SW 1271 (cell line): ENCODE data around the gene CCDC9.

Experiments
- DNase-seq, 2 experiments: peaks; one replicate each; lab custom pipeline; 2025; lab: John Stamatoyannopoulos, UW

CCDC9 gene

DNA sequence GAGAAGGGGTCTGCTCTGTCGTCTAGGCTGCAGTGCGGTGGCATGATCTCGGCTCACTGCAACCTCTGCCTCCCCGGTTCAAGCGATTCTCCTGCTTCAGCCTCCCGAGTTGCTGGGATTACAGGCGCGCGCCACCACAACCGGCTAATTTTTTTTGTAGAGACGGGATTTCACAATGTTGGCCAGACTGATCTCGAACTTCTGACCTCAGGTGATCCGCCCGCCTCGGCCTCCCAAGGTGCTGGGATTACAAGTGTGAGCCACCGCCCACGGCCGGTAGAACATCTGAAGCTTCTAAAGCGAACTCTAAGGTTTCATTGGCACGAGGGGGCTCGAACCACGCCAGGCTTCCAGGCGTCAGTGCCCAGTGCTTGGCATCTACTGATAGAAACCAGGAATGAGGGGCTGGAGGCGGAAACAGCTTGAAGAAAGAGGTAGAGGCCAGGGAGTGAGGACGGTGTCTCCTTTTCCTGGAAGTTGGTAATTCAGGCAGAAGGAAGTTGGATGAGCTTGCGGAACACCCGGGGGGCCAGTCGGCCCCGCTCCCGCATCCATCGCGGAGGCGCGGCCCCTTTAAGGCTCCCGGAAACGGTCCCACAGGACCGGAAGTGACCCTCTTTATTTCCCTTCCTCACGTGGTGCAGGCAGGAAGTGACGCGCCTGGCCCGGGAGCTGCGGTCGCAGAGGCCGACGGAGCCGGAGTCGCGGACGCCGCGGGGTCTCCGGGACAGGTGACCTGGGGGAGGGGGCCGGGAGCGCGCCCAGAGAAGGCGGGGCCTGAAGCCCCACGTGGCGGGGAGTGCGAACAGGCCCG is at the start of gene CCDC9:
CCDC9 (plus strand) TSS at position 647 of the 814 bp plus-strand sequence. CDS start 1,876 bp downstream, outside the sequence.
- DNase-seq, result peak; percentile 82 to 87

DNA sequence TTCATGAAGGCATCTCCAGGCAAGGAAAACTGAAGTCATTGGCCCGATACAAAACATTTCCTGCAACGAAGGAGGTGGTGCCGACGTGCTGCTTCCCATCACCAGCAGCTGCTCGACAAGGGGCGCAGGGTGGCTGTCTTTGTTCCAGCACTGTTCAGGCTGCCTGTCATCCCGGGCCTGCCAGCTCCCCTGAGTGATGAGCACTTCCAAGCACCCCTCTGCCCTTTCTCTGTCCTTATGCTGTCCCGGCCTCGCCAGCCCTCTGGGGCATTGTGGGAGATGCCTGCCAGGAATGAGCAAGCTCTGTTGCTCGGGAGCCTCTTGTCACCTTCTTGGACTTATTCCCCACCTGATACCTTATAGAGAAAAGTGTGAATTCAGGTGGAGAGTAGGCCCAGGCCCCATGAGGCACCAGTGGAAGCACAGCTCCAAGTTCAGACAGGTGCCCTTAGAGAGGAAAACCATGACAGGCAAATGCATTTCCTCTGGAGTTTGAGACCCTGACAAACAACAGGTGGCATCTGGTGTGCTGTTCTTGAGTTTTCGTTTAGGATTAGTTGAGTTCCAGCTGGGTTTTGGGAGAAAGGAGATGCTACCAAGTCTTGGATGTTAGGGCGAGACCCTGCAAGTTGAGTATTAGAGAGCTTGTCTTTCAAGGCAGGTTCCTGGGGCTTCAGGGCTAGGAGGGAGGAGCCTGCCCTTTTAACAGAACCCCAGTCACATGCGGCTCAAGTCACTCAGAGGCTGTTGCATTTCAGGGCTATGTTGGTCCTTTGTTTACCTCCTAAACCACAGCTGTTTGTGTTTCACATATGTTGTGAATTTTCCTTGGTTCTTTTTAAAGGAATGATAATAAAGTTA is 46.8 kb upstream of the CCDC9 start:
- DNase-seq, result no peak

DNA sequence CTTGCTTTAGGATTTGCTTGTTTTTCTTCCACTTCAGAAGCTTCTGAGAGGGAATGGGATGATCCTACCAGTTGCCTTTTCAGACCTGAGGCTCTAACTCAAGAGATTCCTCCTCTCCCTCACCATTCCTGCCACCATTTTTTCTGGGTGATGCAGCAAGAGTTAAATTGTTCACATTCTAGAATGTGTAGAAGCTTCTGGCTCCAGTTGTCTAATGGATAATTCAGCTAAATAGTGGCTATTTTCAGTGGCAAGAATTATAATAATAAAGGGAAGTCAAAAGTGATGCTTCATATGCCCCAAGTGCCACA is 46.2 kb upstream of the CCDC9 start:
- no peak for DNase-seq

DNA sequence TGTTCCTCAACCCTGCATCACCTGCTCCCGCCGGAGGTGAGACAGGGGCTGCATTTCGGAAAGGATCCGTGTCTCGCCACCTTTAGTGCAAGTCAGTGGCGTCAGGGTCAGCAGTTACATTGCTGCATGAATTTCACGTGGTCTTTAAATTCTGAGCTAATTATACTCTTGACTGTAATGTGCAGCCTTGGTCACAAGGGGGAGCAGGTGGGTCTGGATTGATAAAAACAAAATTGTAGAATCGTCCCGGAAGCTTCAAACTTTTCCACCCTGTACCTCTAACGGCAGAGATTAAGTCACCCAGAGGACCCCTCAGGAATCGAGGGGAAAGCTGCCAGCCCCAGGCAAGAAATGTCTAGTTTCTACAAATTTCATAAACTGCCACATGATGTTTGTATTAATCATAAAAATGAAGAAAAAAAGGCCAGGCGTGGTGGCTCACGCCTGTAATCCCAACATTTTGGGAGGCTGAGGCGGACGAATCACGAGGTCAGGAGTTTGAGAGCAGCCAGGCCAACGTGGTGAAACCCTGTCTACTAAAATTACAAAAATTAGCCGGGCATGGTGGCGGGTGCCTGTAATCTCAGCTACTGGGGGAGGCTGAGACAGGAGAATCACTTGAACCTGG is 45.5 kb upstream of the CCDC9 start:
- peak; percentile 14 to 60 for DNase-seq

DNA sequence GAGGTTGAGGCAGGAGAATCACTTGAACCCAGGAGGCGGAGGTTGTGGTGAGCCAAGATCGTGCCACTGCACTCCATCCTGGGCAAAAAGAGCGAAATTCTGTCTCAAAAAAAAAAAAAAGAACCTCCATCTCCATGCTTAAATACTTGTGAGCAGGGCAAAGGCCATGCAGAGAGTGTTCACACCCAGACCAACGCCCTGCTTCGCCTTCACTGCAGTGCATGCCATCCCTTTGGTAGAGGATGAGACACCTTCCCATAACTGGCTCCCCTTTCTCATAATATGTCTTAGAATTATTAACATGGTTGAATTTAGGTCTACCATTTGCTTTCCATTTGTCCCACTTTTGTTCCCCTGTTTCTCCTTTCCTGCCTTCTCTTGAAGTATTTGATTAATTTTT is 40.7 kb upstream of the CCDC9 start:
- DNase-seq, result no peak

DNA sequence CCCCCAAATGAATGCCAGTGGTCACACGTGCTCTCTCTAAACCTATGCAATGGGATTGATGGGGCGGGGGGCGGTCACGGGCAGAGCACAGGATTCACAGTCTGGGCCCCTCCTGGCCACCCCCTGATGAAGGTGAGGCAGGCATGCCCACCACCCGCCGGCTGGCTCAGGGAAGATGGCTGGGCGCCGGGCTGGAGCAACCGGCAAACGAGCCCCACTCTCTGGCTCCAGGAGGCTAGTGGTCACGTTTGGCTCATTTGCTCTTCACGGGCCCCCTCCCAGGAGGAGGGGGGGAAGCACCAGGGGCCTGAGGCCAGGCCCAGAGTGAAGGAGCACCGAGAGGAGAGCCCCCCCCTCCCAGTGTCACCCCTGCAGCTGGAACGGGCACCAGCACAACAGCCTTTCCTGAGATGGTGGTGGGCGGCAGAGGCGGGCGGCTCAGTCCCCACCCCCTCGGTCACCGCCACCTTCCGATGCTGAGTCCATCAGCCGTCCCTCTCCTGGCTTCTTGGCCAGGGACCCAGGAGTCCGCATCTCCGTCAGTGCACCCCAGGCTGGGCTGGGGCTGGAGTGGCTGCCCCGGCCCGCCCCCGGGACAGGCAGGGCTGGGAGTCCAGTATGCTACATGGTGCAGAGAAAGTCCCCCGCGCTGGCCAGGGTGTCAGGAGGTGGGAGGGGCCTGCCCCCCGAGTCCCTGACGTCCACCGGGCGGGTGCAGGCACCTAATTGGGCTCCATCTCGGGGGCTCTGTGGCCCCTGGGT is 35.1 kb upstream of the CCDC9 start:
- no peak for DNase-seq

DNA sequence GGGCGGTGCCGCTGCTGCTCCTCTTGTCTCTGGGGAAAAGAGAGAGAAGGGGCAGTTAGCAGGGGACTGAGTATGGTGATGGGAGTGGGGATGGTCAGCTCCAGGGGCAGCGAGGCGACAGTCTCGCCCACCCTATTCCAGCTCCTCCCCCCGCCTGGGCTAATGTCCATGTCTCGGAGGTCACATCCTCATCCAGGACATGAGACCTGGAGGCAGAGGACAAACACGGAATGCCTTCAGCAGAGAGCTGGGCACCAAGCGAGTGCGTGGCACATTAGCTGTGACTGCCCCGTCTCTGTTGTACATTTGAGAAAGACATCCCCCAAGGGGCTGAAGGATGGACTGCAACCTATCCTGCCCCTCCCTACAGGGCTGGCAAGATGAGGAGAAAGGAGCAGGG is 34.4 kb upstream of the CCDC9 start:
- DNase-seq, result no peak

DNA sequence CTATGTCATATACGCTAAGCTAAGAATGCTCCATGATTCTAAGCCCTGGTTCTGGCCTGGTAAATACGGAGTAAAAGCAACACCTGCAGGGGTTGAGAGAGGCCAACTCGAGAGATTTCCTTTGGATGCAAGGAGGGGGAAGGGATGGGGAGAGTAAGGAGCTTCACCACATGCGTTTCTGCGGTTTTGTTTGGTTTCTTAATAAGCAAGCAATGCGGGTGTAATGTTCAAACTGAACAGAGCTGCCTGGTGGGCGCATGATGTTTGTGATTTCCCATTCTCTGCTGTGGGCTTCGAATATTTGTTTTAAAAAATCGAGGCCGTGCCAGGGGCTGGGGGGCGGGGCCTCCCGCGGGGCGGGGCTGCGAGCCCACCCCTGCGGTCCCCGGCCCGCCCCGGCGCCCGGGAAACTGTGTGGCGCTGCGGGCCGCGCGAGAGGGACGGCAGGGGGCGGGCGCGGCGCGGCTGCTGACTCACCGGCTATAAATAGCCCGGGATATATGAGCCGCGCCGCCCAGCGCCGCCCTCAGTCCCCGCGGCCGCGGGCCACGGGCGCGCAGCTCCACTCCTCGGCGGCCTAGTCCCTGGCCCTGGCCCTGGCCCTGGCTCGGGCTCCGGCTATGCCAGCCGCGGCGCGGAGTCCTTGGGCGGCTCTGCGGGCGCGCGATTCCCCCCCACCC is 30.4 kb upstream of the CCDC9 start:
- DNase-seq, result peak in 1 of 2 experiments; percentile 69

DNA sequence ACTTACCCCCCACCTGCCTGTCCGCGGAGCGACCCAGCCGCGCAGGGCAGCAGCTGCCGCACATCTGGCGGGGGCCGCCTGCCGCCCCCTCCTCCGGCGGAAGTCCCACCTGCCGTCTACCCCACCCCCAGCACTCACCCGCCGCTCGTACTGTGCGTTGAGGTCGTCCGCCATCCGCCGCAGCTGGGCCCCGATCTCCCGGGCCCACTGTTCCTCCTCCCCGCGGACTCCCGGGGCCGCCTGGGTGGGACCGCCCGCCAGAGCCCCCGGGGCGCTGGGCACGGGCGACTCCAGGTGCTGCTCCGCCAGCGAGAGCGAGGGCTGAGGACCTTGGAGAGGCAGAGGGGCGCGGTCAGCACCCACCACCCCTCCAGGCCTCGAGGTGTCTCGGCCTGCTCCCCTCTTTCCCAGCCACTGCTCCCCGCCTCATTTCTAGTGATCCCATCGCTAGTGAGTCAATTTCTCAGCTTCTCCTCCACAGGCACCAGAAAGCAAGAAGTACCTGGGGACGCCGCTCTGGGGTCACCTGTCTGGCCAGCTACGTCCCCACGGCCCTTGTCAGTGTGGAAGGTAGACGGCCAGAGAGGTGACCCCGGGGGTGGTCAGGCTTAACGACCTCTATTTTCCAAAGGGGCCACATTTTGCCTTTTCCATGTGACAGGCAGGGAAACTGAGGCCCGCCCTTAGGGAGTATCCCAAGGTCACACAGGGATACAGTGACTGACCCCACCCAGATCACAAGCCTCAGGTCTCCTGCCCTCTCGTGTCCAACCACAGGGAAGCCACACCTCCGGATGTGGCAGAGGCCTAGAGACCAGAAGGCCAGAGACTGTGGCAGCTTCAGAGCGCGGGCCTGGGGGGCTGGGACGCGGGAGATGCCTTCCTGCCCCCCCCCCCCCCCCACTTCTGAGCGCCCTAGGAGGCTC is 29.6 kb upstream of the CCDC9 start:
- DNase-seq, result peak; percentile 45 to 73

DNA sequence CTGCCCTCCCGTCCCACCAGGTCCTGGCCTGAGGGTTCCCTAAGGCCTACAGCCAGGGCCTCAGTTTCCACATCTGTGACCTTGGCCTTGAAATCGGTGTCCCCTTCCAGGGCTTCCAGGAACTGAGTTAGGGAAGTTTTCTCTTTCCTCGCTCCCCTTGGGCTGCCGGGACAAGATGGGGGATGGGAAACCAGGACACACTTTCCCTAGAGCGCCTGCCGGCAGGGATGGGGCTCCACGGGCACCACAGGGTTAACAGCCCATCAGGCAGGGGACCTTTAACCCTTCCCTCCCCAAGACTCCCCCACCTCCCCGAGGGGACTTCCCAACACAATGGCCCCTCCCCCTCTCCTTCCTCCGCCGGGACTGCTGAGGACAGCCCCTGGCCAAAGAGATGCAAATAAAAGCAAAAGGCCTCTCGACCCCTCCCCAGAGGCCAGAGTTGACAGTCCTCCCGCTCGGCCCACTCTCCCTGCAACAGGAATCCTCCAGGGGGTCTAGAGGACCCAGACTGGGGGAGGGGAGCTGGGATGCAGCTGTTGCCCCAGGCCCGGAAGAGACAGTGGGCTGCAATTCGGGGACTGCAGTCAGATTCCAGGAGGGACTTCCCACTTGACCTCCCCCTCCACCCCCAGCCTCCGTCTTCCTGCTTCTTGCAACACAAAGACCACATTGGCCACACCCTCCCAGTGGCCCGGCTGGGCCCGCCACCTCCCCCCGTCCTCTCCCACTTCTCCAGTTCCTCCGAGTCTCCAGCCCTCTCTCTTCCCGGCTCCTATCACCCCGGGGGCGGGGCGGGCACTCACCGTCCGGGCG is 28.8 kb upstream of the CCDC9 start:
- peak; percentile 71 to 86 for DNase-seq

DNA sequence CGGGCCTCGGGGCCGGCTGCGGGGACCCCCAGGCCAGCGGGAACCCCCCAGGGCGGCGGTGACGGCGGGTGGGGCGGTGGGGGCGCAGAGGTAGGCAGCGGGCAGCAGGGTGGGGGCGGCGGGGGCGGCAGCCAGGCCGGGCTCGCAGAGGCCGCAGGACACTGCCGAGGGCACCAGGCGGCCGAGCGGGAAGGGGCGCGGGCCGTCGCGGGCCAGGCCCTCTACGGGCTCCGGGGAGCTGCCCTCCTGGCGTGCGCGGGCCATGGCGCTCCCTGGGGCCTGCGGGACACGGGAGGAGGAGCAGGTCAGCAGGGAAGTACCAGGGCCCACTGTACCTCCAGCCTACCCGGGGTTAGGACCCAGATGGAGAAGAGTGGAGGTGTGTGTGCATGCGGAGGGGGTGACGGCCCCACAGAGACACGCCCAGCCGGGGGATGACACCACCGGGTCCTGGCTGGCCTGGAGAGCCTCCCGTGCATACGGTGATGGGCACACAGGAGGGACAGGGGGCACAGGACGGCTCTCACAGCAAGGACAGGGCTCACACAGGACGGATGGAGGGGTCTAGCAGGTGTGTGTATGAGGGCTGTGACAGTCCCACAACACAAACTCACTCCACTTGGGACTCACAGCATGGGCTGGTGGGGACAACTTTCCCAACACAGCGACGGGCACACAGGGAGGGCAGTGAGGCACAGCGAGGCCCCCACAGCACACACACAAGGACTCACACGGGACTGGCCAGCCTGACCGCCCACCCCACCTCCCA is 28.0 kb upstream of the CCDC9 start:
- peak; percentile 42 to 51 for DNase-seq

DNA sequence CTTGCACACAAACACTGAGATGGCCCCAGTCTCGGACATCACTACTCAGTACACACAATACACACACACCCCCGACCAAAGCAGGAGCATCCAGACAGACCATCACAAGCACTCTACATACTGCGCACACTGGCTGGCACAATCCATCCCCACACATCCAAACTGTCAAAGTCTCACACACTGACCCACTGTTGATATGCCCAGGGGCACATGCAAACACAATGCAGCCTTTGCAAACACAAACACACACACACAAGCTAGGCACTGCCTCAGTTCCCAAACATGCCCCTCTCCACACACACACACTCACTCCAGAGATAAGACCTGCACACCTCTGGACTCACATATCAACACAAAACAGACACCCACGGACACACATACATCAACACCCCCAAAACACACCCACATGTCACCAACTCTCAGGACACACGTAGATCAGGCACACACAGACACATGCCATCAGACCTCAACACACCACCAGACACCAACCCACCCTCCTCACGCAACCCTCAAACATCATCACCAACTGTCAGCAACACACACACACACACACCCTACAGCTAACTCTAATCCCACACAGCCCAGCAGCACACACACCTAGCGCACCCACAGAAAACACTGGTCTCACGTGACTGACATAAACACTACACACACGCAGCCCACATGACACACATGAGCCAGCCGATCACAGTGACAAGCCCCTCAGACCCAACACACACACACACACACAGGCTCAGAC is 27.2 kb upstream of the CCDC9 start:
- DNase-seq, result no peak

DNA sequence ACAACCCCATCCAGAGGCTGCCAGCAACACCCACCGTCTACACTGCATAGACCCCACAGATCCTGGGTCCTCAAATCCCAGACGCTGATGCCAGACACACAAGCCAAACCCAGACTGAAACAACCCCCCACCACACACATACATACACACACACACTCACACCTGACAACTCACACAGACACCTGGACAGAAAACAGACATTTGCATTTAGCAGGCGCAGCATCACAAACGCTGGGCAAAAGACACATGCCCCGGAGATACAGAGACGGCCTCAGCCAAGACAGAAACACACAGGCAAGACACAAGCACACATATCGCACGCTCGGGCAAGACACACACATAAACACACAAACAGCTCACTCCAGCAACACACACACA is 26.7 kb upstream of the CCDC9 start:
- DNase-seq, result no peak

DNA sequence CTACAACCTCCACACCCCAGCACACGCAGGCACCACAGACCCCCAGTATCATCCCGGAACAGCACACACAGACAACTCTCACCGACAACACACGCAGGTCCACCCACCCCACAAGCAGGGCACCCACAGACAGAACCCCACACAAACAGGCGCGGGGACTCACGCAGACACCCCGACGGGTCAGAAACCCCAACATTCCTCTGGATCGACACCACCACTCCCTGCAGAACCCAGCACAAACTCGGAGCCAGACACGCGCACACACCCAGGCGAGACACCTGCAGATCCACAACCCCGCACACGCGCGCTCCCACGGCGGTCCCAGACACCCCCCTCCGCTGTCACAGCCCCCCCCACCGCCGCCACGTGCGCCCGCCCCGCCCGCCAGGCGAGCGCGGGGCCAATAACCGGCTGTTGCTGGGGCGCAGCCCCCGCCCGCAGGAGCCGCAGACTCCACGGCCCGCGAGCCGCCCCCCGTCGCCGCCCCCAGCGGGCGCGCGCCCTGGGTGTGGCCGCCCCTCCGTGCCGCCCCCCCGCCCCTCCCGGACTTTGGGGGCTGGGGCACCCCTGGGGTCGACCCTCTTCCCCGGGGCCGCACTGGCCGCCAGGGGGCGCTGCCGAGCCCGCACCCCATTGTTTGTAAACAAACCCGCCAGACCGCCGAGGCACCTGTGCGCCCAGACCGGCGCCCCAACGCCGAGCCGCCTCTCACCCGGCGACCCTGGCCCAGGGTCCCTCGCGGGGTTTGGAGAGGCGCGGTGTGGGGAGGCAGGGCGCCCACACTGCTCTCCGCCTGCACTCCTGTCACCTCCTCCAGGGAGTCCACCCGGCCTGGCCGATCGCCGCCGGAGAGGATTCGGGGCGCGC is 26.0 kb upstream of the CCDC9 start:
- DNase-seq, result peak in 1 of 2 experiments; percentile 13

DNA sequence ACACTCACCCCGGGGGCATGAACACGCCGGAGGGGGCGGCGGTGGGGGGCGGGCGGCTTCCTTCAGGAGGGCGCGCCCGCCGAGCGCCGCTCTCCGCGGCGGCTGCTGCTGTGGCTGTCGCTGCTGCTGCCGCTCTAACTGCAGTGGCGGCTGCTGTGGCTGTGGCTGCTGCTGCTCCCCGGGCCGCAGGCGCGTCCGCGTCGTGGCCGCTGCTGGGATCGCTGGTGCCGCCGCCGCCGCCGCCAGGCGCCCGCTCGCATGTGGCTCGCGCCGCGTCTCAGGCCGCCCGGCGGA is 25.5 kb upstream of the CCDC9 start, which contains the start of gene BBC3:
BBC3 (minus strand) TSS at position 279 of the 294 bp plus-strand sequence. CDS start 2,768 bp downstream, outside the sequence.
- DNase-seq, result no peak

DNA sequence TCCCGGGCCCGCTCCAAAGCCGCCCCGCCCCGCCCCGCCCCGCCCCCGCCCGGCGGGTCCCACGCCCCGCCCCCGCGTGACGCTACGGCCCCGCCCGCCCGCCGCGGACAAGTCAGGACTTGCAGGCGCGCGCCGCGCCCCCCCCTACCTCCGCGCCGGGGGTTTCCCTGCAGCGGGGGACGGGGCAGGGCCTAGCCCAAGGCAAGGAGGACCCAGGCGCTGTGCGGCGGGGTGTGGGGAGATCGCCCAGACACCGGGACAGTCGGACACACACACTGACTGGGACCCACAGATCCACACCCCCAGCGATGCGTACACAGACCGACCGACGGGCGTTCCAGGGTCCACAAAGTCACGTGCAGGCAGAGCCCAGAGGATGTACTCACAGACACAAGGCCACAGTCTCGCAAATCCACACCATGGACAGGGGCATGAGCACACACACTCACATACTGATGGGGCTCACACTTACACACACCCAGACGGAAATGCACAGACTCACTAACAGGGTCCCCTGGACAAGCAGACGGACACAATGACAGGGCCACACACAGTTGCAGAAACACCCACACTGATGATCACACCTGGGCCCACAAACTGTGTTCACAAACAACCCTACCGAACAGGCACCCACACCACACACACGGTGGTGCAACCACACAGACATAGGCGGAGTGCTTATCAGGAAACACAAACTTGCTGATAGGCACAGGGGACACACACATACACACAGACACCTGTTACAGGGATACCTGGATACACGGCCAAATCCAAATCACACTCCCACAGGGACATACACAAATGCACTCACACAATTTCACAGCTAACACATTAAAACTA is 24.9 kb upstream of the CCDC9 start:
- peak in 1 of 2 experiments; percentile 33 for DNase-seq
